Stimulated activated CD8-positive, alpha-beta memory T cell treated with anti-CD3 and anti-CD28 coated beads, Interleukin-12 subunit alpha, Interleukin-12 subunit beta, amount 100 ng/mL, for 4 hours (primary cell): ENCODE measurements around the gene GPC5.
"Not testable (repeated sequence)": the region's sequence is repeated elsewhere in the genome, so short reads cannot be mapped to it uniquely, and the experiment has no call there.

ENCODE experiments used
- DNase-seq: peaks from one replicate; pipeline ENCODE4 v3.0.0-alpha.2; 2020; ENCODE audit warnings: low read depth

GPC5 gene

GRCh38 chr13:91774397-91774796 lies 376.0 kb downstream of the GPC5 start:
- DNase-seq: no peak

GRCh38 chr13:91776611-91777193 lies 378.3 kb downstream of the GPC5 start:
- no peak for DNase-seq

- no peak for DNase-seq
These were observed 379.7 kb downstream of the GPC5 start for GRCh38 chr13:91778123-91778522.

GRCh38 chr13:91781982-91782691 lies 383.7 kb downstream of the GPC5 start:
- DNase-seq: not testable (repeated sequence)

DNA sequence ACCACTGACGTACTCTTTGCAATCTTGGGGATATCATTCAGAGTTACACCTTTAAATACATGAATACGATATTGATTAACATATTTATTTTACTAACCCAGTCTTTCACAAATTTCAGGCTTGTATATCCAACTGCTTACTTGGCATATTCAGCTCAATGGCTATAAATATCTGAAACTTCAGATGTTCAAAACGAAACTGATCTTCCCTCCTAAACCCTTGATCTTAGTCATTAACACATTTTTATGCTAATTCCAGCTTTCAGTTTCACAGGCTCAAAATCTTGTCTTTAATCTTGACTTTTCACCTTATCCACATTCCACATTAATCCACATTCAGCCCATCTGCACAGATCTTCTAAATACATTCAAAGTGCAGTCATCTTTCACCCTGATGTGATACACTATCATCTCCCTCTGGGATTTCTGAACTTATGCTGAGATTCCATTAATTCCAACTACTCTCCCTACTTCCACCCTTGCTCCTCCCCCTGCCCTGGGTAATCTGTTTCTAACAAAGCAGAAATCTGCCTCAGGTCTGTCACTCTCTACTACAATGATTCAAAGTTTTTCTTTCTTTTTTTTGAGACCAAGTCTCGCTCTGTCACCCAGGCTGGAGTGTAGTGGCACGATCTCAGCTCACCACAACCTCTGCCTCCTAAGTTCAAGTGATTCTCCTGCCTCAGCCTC lies 387.2 kb downstream of the GPC5 start:
- no peak for DNase-seq

DNA sequence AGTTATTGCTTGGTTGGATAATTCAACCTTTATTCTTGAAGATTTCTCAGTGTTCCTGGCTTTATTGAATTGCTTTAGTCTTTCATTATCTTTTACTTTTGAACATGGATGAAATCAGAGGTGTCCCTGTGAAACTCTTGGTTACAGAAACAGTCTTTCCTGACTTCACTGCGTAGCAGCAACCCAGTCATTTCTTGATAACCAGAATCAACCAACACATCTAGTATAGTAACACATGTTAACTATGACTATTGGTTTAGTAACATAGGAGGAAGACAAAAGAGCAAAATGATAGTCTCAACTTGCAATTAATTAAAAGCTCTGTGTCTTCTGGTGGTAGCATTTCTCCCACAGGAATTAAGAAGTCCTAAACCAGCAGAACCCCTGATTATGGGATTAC lies 393.6 kb downstream of the GPC5 start:
- DNase-seq: no peak

DNA sequence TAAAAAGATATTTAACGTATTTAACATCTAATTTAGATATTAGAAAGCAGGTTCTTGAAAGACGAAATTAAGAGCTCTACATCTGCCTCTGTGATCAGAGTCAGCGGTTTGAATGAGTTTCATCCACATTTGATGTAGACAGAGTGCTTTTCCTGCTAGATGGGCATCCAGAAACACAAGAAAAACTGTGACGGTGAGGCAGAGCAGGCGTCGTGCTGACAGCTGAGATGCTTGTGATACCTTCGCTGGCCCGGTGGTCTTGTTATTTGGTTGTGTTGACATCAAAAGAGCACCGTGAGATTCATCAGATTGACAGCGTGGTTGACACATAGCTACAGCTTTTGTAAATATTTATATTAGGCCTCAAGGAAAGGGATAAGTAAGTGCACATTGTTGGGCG lies 399.1 kb downstream of the GPC5 start:
- no peak for DNase-seq

- DNase-seq: not testable (repeated sequence)
These were observed 399.9 kb downstream of the GPC5 start for GRCh38 chr13:91798338-91798737.

- DNase-seq: not testable (repeated sequence)
These were observed 403.4 kb downstream of the GPC5 start for GRCh38 chr13:91801772-91802171.

- no peak for DNase-seq
These were observed 404.5 kb downstream of the GPC5 start for GRCh38 chr13:91802957-91803356.

DNA sequence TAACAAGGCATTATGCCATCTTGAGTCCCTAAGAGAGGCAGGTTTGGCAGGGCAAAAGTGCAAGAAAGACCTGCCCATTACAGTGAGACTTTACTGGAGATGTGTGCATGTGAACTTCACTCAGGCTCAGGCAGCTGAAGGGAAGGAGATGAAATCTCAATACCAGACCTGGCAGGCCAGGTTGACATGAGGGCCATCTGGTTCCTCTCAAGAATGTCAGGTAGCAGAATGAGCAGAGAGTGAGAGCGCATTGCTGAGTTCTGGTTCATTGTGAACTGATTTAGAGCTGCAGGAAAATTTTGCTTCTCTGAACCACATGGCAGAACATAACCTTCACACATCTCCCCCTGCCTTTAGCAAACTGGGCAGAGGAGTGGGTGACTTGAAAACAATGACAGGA lies 406.3 kb downstream of the GPC5 start:
- no peak for DNase-seq

GRCh38 chr13:91805605-91806004 lies 407.2 kb downstream of the GPC5 start:
- DNase-seq: no peak

GRCh38 chr13:91809161-91809560 lies 410.7 kb downstream of the GPC5 start:
- DNase-seq: no peak

DNA sequence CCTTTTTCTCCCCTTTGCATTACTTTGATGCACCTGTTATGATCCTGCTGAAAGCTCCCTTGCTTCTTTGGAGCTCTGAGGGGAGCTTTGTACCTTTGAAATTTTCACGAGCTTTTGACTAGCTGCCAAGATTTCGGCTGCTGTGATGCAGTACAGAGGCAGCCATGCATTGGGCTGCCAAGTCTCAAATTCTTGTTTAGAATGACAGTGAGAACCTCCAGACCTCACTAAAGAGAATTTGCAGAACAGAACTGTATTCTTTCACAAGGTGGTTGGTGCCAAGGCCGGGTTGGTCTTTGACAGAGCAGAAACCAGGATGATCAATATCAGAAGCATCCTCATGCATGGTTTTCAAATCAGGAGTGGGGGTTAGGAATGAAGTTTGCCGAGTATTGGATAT lies 414.8 kb downstream of the GPC5 start:
- no peak for DNase-seq

DNA sequence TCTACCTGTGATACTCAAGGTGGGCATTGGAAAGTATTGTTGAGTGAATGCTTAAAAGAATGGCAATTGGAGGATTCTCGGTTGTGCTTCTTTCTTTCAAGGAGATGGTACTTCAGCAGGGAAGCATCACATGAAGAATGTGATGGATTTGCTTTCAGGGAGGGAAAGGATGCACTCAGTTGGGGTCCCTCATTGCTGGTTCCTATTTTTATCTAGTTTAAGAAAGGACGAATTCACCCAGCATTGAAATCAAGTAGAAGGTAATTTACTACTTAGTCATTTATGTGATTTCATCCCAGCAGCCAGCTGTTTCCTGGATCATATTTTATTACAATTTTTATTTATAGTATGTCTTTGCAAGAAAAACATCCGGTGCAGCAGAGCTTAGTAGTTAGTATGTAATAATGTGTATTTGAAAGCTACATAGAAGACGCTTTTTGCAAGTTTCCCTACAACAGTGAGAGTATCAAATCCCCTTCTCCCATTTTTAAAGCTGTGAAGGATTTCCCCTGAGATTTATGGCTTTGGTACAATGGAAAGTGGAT lies 417.9 kb downstream of the GPC5 start:
- no peak for DNase-seq

DNA sequence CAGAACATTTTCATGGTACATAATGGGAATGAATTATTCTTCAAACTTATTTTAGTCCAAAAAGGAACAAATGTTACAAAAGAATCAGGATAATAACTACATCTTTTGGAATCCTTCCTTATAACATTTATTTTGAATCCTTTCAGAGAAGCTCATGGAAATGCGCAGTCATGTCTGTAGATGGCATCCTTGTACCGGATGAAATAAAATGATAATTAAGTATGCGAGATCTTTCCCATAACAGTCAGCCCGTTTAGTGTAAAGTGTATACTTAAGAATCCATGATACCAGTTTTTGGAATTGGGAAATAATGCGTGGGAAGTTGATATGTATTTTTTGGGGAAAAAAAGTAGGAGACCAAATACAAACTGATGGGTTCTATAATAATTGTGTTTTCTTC lies 418.8 kb downstream of the GPC5 start:
- no peak for DNase-seq

DNA sequence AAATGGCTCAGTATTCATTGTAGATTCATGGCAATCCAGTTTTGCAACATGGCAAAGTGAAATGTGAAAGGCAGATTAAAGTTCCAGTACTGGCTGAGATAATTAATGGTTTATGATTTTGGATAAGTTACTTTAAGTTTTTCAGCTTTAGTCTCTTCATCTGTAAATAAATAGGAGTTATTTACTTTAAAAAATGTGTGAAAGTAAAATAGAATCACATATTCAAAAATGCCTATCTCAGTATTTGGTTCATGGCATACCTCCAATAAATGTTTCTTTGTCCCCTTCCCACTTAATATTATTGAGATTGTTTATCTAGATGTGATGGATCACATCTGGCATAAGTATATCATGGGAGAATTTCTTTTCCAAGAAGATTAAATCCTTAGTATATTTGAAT lies 426.0 kb downstream of the GPC5 start:
- no peak for DNase-seq

- DNase-seq: no peak
These were observed 427.1 kb downstream of the GPC5 start for GRCh38 chr13:91825516-91825915.

- DNase-seq: no peak
These were observed 438.1 kb downstream of the GPC5 start for GRCh38 chr13:91836553-91836952.

DNA sequence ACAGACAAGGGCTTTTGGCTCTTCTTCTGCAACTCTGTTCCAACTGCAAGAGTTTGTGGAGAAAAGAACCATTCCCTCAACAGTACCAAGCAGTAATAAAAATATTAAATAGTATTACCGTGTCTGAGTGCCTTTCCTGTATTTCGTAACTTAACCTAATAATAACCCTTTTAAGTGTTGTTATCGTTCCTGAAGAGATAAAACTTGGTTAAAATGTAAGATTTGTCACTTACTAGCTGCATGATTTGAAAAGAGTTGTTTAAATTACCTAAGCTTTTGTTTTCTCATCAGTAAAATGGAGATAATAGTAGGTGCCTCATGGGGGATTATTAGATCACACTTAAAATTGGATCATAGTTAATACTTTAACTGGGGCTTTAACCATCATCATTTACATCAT lies 447.2 kb downstream of the GPC5 start:
- DNase-seq: no peak

GRCh38 chr13:91863699-91864098 lies 465.3 kb downstream of the GPC5 start:
- DNase-seq: no peak

- DNase-seq: no peak
These were observed 469.9 kb downstream of the GPC5 start for GRCh38 chr13:91868351-91868750.

- no peak for DNase-seq
These were observed 480.1 kb downstream of the GPC5 start for GRCh38 chr13:91878491-91878890.
